Endothelial cell of umbilical vein (primary cell): ENCODE results near the gene CBX6. TPM values are rescaled to one million over a fixed set of nuclear protein-coding genes. Genes with fewer than 3 reads are reported as not detected.

ENCODE experiments used
- BruUV-seq: library from RNA; stranded (reverse); fragments of 400-500 nt; replicated peaks from 2 replicates; lab custom pipeline; 2021; lab: Mats Ljungman, UMichigan
- CTCF ChIA-PET: fragments of 300-600, 350-600 bp; sonication (Branson Sonifier 250); formaldehyde crosslinking; loops from one replicate; lab custom pipeline; 2021; ENCODE audit warnings: antibody characterized with exemption, inconsistent platforms; lab: Charles Lee
- POLR2A ChIA-PET: fragments of 300-600, 350-600 bp; sonication (Branson Sonifier 250); formaldehyde crosslinking; loops from one replicate; lab custom pipeline; 2021; ENCODE audit warnings: antibody characterized with exemption, inconsistent platforms; lab: Charles Lee
- DNase-seq: peaks from one replicate; pipeline ENCODE4 v3.0.0-alpha.2; 2011; ENCODE audit warnings: low read depth, low spot score
- FAIRE-seq: peaks from 2 replicates; lab custom pipeline; 2011; peaks lifted over from hg19 to GRCh38; lab: Jason Lieb, UNC
- H2AFZ ChIP-seq: 2 replicates; pipeline ENCODE4 v1.6.0; 2012; ENCODE audit warnings: low read depth, low read length, control low read depth, inconsistent platforms
- H3K27ac ChIP-seq: 2 replicates; pipeline ENCODE4 v1.5.1; 2011; ENCODE audit warnings: low read depth, mild to moderate bottlenecking, control low read depth, low read length, moderate library complexity; ENCODE audit not compliant: insufficient read depth
- H3K27me3 ChIP-seq, 2 experiments: 2 replicates each; pipeline versions ENCODE4 v1.6.0 to v1.6.1; 2011; ENCODE audit warnings: low read length in 2 of 2, mixed read lengths in 1 of 2; ENCODE audit not compliant: control insufficient read depth in 2 of 2, insufficient read depth in 2 of 2
- H3K36me3 ChIP-seq, 2 experiments: 2 replicates in 1 of 2; 3 replicates in 1 of 2; pipeline ENCODE4 v1.5.1; 2011; ENCODE audit warnings: low read length in 2 of 2, mild to moderate bottlenecking in 1 of 2, moderate library complexity in 1 of 2; ENCODE audit not compliant: control insufficient read depth in 2 of 2, insufficient read depth in 2 of 2; ENCODE audit errors: extremely low read depth in 1 of 2
- H3K4me1 ChIP-seq: 3 replicates; pipeline ENCODE4 v1.5.1; 2011; ENCODE audit warnings: mild to moderate bottlenecking, low read length; ENCODE audit not compliant: control insufficient read depth, insufficient read depth; ENCODE audit errors: extremely low read depth
- H3K4me2 ChIP-seq: 2 replicates; pipeline ENCODE4 v1.6.1; 2011; ENCODE audit warnings: low read length, control low read depth, mixed read lengths; ENCODE audit not compliant: insufficient read depth
- H3K4me3 ChIP-seq, 3 experiments: fragments of 200-600 bp in 1 of 3; sonication (generic), shearing (Covaris generic) in 1 of 3; replicated peaks in 1 of 3; 2 replicates each; pipeline ENCODE4 v1.5.1; 2011 to 2016; ENCODE audit warnings: control low read depth in 3 of 3, low read length in 3 of 3, mild to moderate bottlenecking in 2 of 3, inconsistent platforms in 1 of 3, low read depth in 1 of 3, moderate library complexity in 1 of 3; ENCODE audit not compliant: insufficient read depth in 1 of 3
- H3K79me2 ChIP-seq: 2 replicates; pipeline ENCODE4 v1.6.0; 2012; ENCODE audit warnings: low read length, inconsistent platforms; ENCODE audit not compliant: control insufficient read depth, insufficient read depth
- H3K9ac ChIP-seq: replicated peaks from 2 replicates; pipeline ENCODE3; 2011; ENCODE audit warnings: low read length, control low read depth; ENCODE audit not compliant: insufficient read depth; ENCODE audit errors: extremely low read depth
- H3K9me1 ChIP-seq: replicated peaks from 3 replicates; pipeline ENCODE4 v1.6.0; 2011; ENCODE audit warnings: mild to moderate bottlenecking, low read length; ENCODE audit not compliant: control insufficient read depth, insufficient read depth; ENCODE audit errors: extremely low read depth
- H3K9me3 ChIP-seq: replicated peaks from 2 replicates; pipeline ENCODE4 v1.5.1; 2012; ENCODE audit warnings: low read length, inconsistent platforms; ENCODE audit not compliant: control insufficient read depth, insufficient read depth
- H4K20me1 ChIP-seq: replicated peaks from 2 replicates; pipeline ENCODE3; 2011; ENCODE audit warnings: mild to moderate bottlenecking, low read length; ENCODE audit not compliant: control insufficient read depth, insufficient read depth; ENCODE audit errors: extremely low read depth
- EZH2 ChIP-seq: IDR thresholded peaks from 2 replicates; pipeline ENCODE4 v1.6.1; 2012; ENCODE audit warnings: borderline replicate concordance, low read depth, mild to moderate bottlenecking, moderate library complexity, low read length, inconsistent platforms; ENCODE audit not compliant: severe bottlenecking
- FOS ChIP-seq: IDR thresholded peaks from 2 replicates; pipeline ENCODE4 v1.6.1; 2011; ENCODE audit warnings: mild to moderate bottlenecking, low read length, moderate library complexity, borderline replicate concordance; ENCODE audit not compliant: insufficient read depth
- GATA2 ChIP-seq: IDR thresholded peaks from 2 replicates; pipeline ENCODE4 v1.7.0; 2011; ENCODE audit warnings: low read depth, mild to moderate bottlenecking, moderate library complexity, mixed read lengths, low read length; ENCODE audit not compliant: insufficient read length, insufficient read depth
- JUN ChIP-seq: IDR thresholded peaks from 2 replicates; pipeline ENCODE4 v1.6.1; 2011; ENCODE audit warnings: borderline replicate concordance, low read depth; ENCODE audit not compliant: insufficient read length, insufficient read depth
- MYC ChIP-seq: IDR thresholded peaks from one replicate; pipeline ENCODE4 v1.6.1; 2011; ENCODE audit warnings: mild to moderate bottlenecking, low read depth, low read length
- POLR2A ChIP-seq: IDR thresholded peaks from 2 replicates; pipeline ENCODE4 v1.6.1; 2012; ENCODE audit warnings: low read depth, mild to moderate bottlenecking, control low read depth, low read length
- POLR2AphosphoS5 ChIP-seq: IDR thresholded peaks from 2 replicates; pipeline ENCODE4 v1.6.1; 2012; ENCODE audit warnings: low read depth, mild to moderate bottlenecking, control low read depth, low read length, moderate library complexity; ENCODE audit not compliant: insufficient read depth
- dilution Hi-C: fragments of 300-500 bp; cut with MboI; formaldehyde crosslinking; loops from one replicate; pipeline ENCODE4 v1.15.0; 2019; ENCODE audit warnings: low sequenced_read_pairs; ENCODE audit not compliant: extremely low pct_ligation_motif_present
- intact Hi-C: fragments of 100-400 bp; cut with micrococcal nuclease; formaldehyde crosslinking; loops from one replicate; pipeline ENCODE4 v1.10.0; 2022
- polyA plus RNA-seq, 4 experiments: library from polyadenylated mRNA; depleted of rRNA in 3 of 4; stranded (reverse) in 3 of 4; unstranded in 1 of 4; fragments of >200 nt; gene quantifications; 2 replicates each; pipeline versions ENCODE4 v1.2.1 to v1.2.3, GENCODE V29; 2011 to 2012; ENCODE audit warnings: missing spikeins in 1 of 4
- total RNA-seq: library from RNA; stranded (reverse); gene quantifications from 2 replicates; pipeline ENCODE4 v1.2.3, GENCODE V29; 2021
- TF ChIP-seq, protein P1 (sequence below): IDR thresholded peaks from 2 replicates; pipeline ENCODE4 v1.6.1; 2011; ENCODE audit not compliant: insufficient read depth, insufficient read length
- TF ChIP-seq, protein P2 (sequence below), 2 donors: IDR thresholded peaks; 1 replicate in 1 of 2; 2 replicates in 1 of 2; pipeline ENCODE4 v1.5.1; 2011; ENCODE audit warnings: low read length in 2 of 2, mild to moderate bottlenecking in 2 of 2, moderate library complexity in 2 of 2, control low read depth in 1 of 2, inconsistent platforms in 1 of 2, low read depth in 1 of 2; ENCODE audit not compliant: insufficient read depth in 1 of 2; ENCODE audit errors: extremely low read depth in 1 of 2

The CBX6 gene
- total and polyA plus RNA-seq, 2 donors (not counting 3 experiments of a cell fraction or from before 2014, with no cell fraction given): 14.9 to 62.6 TPM

DNA sequence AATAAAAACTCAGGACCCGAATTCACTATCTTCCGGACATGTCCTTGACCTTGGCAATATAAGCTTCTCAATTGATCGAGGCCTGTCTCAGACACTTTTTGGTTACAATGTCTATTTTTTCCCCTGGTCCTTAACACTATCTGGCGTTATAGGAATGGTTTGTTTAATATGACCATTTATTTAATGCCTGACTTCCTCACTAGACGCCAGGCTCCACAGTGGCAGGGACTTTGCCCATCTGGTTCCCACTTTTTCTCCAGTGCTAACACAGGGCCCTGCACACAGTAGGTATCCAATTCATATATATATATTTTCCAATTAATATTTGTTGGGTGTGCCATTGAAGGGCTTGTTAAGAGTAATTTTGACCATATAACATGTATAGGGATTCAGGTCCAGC, 7.9 kb upstream of the CBX6 start:
- H4K20me1 ChIP-seq: no peaks in the 10 kb centered on the region
- H3K4me2 ChIP-seq: no peak overlapping the region
- H3K9me3 ChIP-seq: no peaks in the 10 kb centered on the region
- DNase-seq (no peak), FAIRE-seq (no peak)
- ChIA-PET CTCF (interaction anchor here (1.2 to 3.5 kb wide), 3 partner anchors 10 to 111 kb away, joined by 4 to 13 read pairs (median 7); no protein-coding TSS in a partner anchor), POLR2A (no interaction called here)
- H3K9me1 ChIP-seq: no peaks in the 10 kb centered on the region
- no peak overlapping the region for H3K27ac ChIP-seq
- no peaks in the 10 kb centered on the region for H3K4me1 ChIP-seq
- no peak for TF ChIP-seq MYC
- TF ChIP-seq JUN: no peak
- no peak for TF ChIP-seq EZH2
- TF ChIP-seq, protein P1, sequence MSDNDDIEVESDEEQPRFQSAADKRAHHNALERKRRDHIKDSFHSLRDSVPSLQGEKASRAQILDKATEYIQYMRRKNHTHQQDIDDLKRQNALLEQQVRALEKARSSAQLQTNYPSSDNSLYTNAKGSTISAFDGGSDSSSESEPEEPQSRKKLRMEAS: no peak
- TF ChIP-seq, protein P2, sequence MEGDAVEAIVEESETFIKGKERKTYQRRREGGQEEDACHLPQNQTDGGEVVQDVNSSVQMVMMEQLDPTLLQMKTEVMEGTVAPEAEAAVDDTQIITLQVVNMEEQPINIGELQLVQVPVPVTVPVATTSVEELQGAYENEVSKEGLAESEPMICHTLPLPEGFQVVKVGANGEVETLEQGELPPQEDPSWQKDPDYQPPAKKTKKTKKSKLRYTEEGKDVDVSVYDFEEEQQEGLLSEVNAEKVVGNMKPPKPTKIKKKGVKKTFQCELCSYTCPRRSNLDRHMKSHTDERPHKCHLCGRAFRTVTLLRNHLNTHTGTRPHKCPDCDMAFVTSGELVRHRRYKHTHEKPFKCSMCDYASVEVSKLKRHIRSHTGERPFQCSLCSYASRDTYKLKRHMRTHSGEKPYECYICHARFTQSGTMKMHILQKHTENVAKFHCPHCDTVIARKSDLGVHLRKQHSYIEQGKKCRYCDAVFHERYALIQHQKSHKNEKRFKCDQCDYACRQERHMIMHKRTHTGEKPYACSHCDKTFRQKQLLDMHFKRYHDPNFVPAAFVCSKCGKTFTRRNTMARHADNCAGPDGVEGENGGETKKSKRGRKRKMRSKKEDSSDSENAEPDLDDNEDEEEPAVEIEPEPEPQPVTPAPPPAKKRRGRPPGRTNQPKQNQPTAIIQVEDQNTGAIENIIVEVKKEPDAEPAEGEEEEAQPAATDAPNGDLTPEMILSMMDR (IDR thresholded peaks at IDR 0.05; ENCODE audit: extremely low read depth in 1 of 2, insufficient read depth in 1 of 2, low read depth in 1 of 2, low read length in 2 of 2): no peak
- TF ChIP-seq GATA2: no peak
- no peak for TF ChIP-seq POLR2AphosphoS5
- TF ChIP-seq FOS: no peak
- TF ChIP-seq POLR2A: no peak
- intact Hi-C loops: loop anchor here (10.0 kb wide), 1 partner anchor 355 kb away; no protein-coding TSS in a partner anchor
- no peak overlapping the region for H3K4me3 ChIP-seq
- no peak overlapping the region for H3K9ac ChIP-seq
- no peaks in the 10 kb centered on the region for H3K36me3 ChIP-seq
- H3K27me3 ChIP-seq: peaks cover 26% of the 10 kb centered on the region in 2 experiments
- no TSS peak for BruUV-seq
- H2AFZ ChIP-seq: no peak overlapping the region
- H3K79me2 ChIP-seq: no peaks in the 10 kb centered on the region
- dilution Hi-C loops: no loop called here
